ENCODE data around the gene MBD3L2.
"Not testable (repeated sequence)": the region's sequence is repeated elsewhere in the genome, so short reads cannot be mapped to it uniquely, and the experiment has no call there.

DNA sequence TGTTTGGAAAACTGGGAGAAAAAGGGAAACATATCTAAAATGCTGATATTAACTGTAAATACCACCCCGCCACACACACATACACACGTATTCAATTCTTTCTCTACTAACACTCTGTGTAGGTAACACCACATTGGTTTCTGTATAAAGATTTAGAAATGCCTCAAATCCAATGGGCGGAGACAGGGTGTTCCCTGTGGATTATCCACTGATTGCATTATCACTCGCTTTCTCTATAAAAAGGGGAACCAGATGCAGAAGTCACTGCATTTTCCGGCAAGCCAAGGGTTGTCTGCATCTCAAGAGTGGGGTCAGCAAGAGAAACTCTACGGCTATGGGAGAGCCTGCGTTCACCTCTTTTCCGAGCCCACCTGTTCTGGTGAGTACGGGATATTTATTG, 18.8 kb upstream of the MBD3L2 start, which contains the start of gene MBD3L5:
- not testable (repeated sequence) for TF ChIP-seq POLR2A, EGR1 (conservative IDR thresholded peaks at IDR 0.05)
- TF ChIP-seq, protein P1, sequence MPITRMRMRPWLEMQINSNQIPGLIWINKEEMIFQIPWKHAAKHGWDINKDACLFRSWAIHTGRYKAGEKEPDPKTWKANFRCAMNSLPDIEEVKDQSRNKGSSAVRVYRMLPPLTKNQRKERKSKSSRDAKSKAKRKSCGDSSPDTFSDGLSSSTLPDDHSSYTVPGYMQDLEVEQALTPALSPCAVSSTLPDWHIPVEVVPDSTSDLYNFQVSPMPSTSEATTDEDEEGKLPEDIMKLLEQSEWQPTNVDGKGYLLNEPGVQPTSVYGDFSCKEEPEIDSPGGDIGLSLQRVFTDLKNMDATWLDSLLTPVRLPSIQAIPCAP (CRISPR knock-in tag; IDR thresholded peaks at IDR 0.05; ENCODE audit: borderline replicate concordance), result not testable (repeated sequence)
